IgD-negative memory B cell (primary cell): ENCODE data around the gene GNB1. TPM values are rescaled to one million over a fixed set of nuclear protein-coding genes. Genes with fewer than 3 reads are reported as not detected.
"Not testable (repeated sequence)": the region's sequence is repeated elsewhere in the genome, so short reads cannot be mapped to it uniquely, and the experiment has no call there.

Experiments
- H3K27ac Mint-ChIP-seq, 3 donors: one replicate each; pipeline ENCODE4 v1.8.0; 2020 to 2022; ENCODE audit warnings: mild to moderate bottlenecking in 3 of 3, mixed read lengths in 3 of 3, moderate library complexity in 1 of 3
- H3K27me3 Mint-ChIP-seq: one replicate; pipeline ENCODE4 v1.8.0; 2021; ENCODE audit warnings: mixed read lengths
- H3K36me3 Mint-ChIP-seq: one replicate; pipeline ENCODE4 v1.8.0; 2020; ENCODE audit warnings: mild to moderate bottlenecking, mixed read lengths
- H3K4me1 Mint-ChIP-seq, 3 donors: one replicate each; pipeline ENCODE4 v1.8.0; 2020 to 2022; ENCODE audit warnings: mixed read lengths in 3 of 3, mild to moderate bottlenecking in 1 of 3
- H3K4me3 Mint-ChIP-seq, 4 donors: one replicate each; pipeline ENCODE4 v1.8.0; 2020 to 2022; ENCODE audit warnings: mild to moderate bottlenecking in 4 of 4, mixed read lengths in 4 of 4, moderate library complexity in 3 of 4
- H3K9me3 Mint-ChIP-seq, 3 donors: one replicate each; pipeline ENCODE4 v1.8.0; 2020 to 2021; ENCODE audit warnings: mixed read lengths in 3 of 3, mild to moderate bottlenecking in 1 of 3
- polyA plus RNA-seq: library from polyadenylated mRNA; unstranded; fragments of 300-500 nt; fragmentation: Illumina TruSeq; gene quantifications from one replicate; pipeline ENCODE4 v1.2.3, GENCODE V29; 2021

GNB1 gene
- polyA plus RNA-seq, 1 donor from 2014 or later: 40.0 TPM

- Mint-ChIP-seq H3K36me3 (no peaks in the 10 kb centered on the region), H3K4me1 (peaks cover 0 to 4% (median 2%) of the 10 kb centered on the region in 3 donors), H3K4me3 (no peak overlapping the region), H3K9me3 (no peaks in the 10 kb centered on the region), H3K27me3 (no peaks in the 10 kb centered on the region), H3K27ac (no peak overlapping the region)
Observed at GRCh38 chr1:1752636-1753606, 138.0 kb downstream of the GNB1 start.

GRCh38 chr1:1752190-1752589, 138.7 kb downstream of the GNB1 start:
- Mint-ChIP-seq H3K36me3 (no peaks in the 10 kb centered on the region), H3K4me3 (peak overlapping the region in 1 of 4 donors; percentile 55), H3K4me1 (peaks cover 0 to 4% (median 2%) of the 10 kb centered on the region in 3 donors), H3K9me3 (no peaks in the 10 kb centered on the region), H3K27ac (no peak overlapping the region), H3K27me3 (no peaks in the 10 kb centered on the region)

- not testable (repeated sequence) for H3K4me1 Mint-ChIP-seq, H3K4me3 Mint-ChIP-seq
Observed at GRCh38 chr1:1749941-1750340, 140.9 kb downstream of the GNB1 start.

GRCh38 chr1:1748686-1749321, 142.1 kb downstream of the GNB1 start:
- Mint-ChIP-seq H3K27ac (peak overlapping the region in 2 of 3 donors; percentile 68 to 89), H3K36me3 (no peaks in the 10 kb centered on the region), H3K4me3 (peak overlapping the region in 1 of 4 donors; percentile 80), H3K4me1 (peaks cover 0 to 4% (median 2%) of the 10 kb centered on the region in 3 donors), H3K27me3 (no peaks in the 10 kb centered on the region), H3K9me3 (no peaks in the 10 kb centered on the region)

More at GRCh38 chr1:1749941-1750340, 140.9 kb downstream of the GNB1 start:
- H3K9me3 Mint-ChIP-seq, H3K36me3 Mint-ChIP-seq, H3K27ac Mint-ChIP-seq, H3K27me3 Mint-ChIP-seq: not testable (repeated sequence)

GRCh38 chr1:1746566-1746909, 144.3 kb downstream of the GNB1 start:
- peak overlapping the region in 1 of 4 donors; percentile 76 for H3K4me3 Mint-ChIP-seq
- H3K36me3 Mint-ChIP-seq, H3K27me3 Mint-ChIP-seq, H3K27ac Mint-ChIP-seq, H3K4me1 Mint-ChIP-seq, H3K9me3 Mint-ChIP-seq: not testable (repeated sequence)

- peak overlapping the region in 3 of 4 donors; percentile 70 to 86 (median 76) for H3K4me3 Mint-ChIP-seq
- not testable (repeated sequence) for H3K27me3 Mint-ChIP-seq, H3K36me3 Mint-ChIP-seq, H3K4me1 Mint-ChIP-seq, H3K9me3 Mint-ChIP-seq
- H3K27ac Mint-ChIP-seq: peak overlapping the region in 1 of 3 donors; percentile 97
Observed at GRCh38 chr1:1745651-1746565, 145.0 kb downstream of the GNB1 start.

GRCh38 chr1:1742529-1742928, 148.4 kb downstream of the GNB1 start:
- peak overlapping the region; percentile 16 to 89 (median 66) for H3K4me3 Mint-ChIP-seq
- not testable (repeated sequence) for H3K9me3 Mint-ChIP-seq, H3K4me1 Mint-ChIP-seq, H3K36me3 Mint-ChIP-seq, H3K27me3 Mint-ChIP-seq
- peak overlapping the region in 1 of 3 donors; percentile 95 for H3K27ac Mint-ChIP-seq

GRCh38 chr1:1741013-1741412, 149.9 kb downstream of the GNB1 start:
- H3K27ac Mint-ChIP-seq, H3K9me3 Mint-ChIP-seq, H3K4me1 Mint-ChIP-seq, H3K4me3 Mint-ChIP-seq, H3K36me3 Mint-ChIP-seq, H3K27me3 Mint-ChIP-seq: not testable (repeated sequence)

GRCh38 chr1:1738799-1739337, 152.0 kb downstream of the GNB1 start:
- not testable (repeated sequence) for H3K4me3 Mint-ChIP-seq, H3K27ac Mint-ChIP-seq, H3K4me1 Mint-ChIP-seq, H3K9me3 Mint-ChIP-seq, H3K27me3 Mint-ChIP-seq, H3K36me3 Mint-ChIP-seq

GRCh38 chr1:1737675-1738590, 153.0 kb downstream of the GNB1 start:
- peak overlapping the region in 2 of 3 donors; percentile 67 to 80 for H3K27ac Mint-ChIP-seq
- H3K4me3 Mint-ChIP-seq: peak overlapping the region in 3 of 4 donors; percentile 12 to 79 (median 23)
- not testable (repeated sequence) for H3K4me1 Mint-ChIP-seq, H3K27me3 Mint-ChIP-seq, H3K9me3 Mint-ChIP-seq, H3K36me3 Mint-ChIP-seq

Other genes with a start within 250 kb of the GNB1 start
- gene CDK11B, start 232.1 kb downstream of the GNB1 start, polyA plus RNA-seq: 19.9 TPM
- 41.0 TPM for gene SLC35E2B, start 198.3 kb downstream of the GNB1 start, polyA plus RNA-seq
- gene CDK11A, start 166.7 kb downstream of the GNB1 start, polyA plus RNA-seq: 20.7 TPM
- 55.6 TPM for gene NADK, start 112.6 kb downstream of the GNB1 start, polyA plus RNA-seq
- not detected for gene CALML6, start 24.2 kb upstream of the GNB1 start, polyA plus RNA-seq
- gene TMEM52, start 28.2 kb upstream of the GNB1 start, polyA plus RNA-seq: not detected
- not detected for gene CFAP74, start 112.7 kb upstream of the GNB1 start, polyA plus RNA-seq
- not detected for gene GABRD, start 128.3 kb upstream of the GNB1 start, polyA plus RNA-seq
- gene PRKCZ, start 159.3 kb upstream of the GNB1 start, polyA plus RNA-seq: 12.0 TPM